Nephron progenitor cell (in vitro differentiated cells): ENCODE results near the gene UBB.
A peak's percentile ranks its signal among the peaks of the same experiment; 100 is the strongest.
"Not testable (repeated sequence)": the region's sequence is repeated elsewhere in the genome, so short reads cannot be mapped to it uniquely, and the experiment has no call there.

Source experiments
- DNase-seq: peaks from one replicate; pipeline ENCODE4 v3.0.0; 2021
- H3K27ac Mint-ChIP-seq: 2 replicates; pipeline ENCODE4 v1.8.0; 2021; ENCODE audit warnings: mild to moderate bottlenecking, moderate library complexity, mixed read lengths
- H3K27me3 Mint-ChIP-seq: 2 replicates; pipeline ENCODE4 v1.8.0; 2021; ENCODE audit warnings: mild to moderate bottlenecking, low read depth, mixed read lengths; ENCODE audit not compliant: poor library complexity
- H3K36me3 Mint-ChIP-seq: 2 replicates; pipeline ENCODE4 v1.8.0; 2021; ENCODE audit warnings: low read depth, mixed read lengths
- H3K4me1 Mint-ChIP-seq: 2 replicates; pipeline ENCODE4 v1.8.0; 2021; ENCODE audit warnings: mixed read lengths
- H3K4me3 Mint-ChIP-seq: 2 replicates; pipeline ENCODE4 v1.8.0; 2021; ENCODE audit warnings: mild to moderate bottlenecking, moderate library complexity, mixed read lengths
- H3K9me3 Mint-ChIP-seq: 2 replicates; pipeline ENCODE4 v1.8.0; 2021; ENCODE audit warnings: mild to moderate bottlenecking, moderate library complexity, mixed read lengths
- TF ChIP-seq, protein P1 (sequence below): fragments of 200-600 bp; sonication (generic); IDR thresholded peaks from 2 replicates; pipeline ENCODE4 v1.5.0; 2021; ENCODE audit warnings: antibody characterized with exemption

Gene UBB

GRCh38 chr17:16378636-16379282, 2.1 kb upstream of the UBB start:
- Mint-ChIP-seq H3K27ac (peak overlapping the region; percentile 25), H3K4me3 (no peak overlapping the region)
- DNase-seq = no peak

DNA sequence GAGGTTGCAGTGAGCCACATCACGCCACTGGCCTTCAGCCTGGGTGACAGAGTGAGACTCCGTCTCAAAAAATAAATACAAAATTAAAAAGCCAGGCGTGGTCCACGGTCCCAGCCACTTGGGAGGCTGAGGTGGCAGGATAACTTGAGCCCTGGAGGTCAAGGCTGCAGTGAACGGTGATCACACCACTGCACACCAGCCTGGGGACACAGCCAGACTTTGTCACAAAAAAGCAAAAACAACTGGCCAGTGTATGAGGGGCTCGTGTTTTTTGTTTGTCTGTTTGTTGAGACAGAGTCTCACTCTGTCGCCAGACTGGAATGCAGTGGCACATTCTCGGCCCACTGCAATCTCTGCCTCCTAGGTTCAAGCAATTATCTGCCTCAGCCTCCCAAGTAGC, 1.2 kb upstream of the UBB start:
- Mint-ChIP-seq H3K9me3 (peaks cover 11% of the 10 kb centered on the region), H3K27me3 (peaks cover 3% of the 10 kb centered on the region), H3K4me1 (peaks cover 42% of the 10 kb centered on the region), H3K4me3 (no peak overlapping the region), H3K36me3 (peaks cover 37% of the 10 kb centered on the region), H3K27ac (no peak overlapping the region)
- DNase-seq = no peak
- TF ChIP-seq, protein P1, sequence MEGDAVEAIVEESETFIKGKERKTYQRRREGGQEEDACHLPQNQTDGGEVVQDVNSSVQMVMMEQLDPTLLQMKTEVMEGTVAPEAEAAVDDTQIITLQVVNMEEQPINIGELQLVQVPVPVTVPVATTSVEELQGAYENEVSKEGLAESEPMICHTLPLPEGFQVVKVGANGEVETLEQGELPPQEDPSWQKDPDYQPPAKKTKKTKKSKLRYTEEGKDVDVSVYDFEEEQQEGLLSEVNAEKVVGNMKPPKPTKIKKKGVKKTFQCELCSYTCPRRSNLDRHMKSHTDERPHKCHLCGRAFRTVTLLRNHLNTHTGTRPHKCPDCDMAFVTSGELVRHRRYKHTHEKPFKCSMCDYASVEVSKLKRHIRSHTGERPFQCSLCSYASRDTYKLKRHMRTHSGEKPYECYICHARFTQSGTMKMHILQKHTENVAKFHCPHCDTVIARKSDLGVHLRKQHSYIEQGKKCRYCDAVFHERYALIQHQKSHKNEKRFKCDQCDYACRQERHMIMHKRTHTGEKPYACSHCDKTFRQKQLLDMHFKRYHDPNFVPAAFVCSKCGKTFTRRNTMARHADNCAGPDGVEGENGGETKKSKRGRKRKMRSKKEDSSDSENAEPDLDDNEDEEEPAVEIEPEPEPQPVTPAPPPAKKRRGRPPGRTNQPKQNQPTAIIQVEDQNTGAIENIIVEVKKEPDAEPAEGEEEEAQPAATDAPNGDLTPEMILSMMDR = no peak

More at GRCh38 chr17:16378636-16379282, 2.1 kb upstream of the UBB start:
- peaks cover 11% of the 10 kb centered on the region for H3K9me3 Mint-ChIP-seq
- TF ChIP-seq, protein P1 = no peak
- H3K36me3 Mint-ChIP-seq = peaks cover 28% of the 10 kb centered on the region
- peaks cover 8% of the 10 kb centered on the region for H3K27me3 Mint-ChIP-seq
- peaks cover 33% of the 10 kb centered on the region for H3K4me1 Mint-ChIP-seq

DNA sequence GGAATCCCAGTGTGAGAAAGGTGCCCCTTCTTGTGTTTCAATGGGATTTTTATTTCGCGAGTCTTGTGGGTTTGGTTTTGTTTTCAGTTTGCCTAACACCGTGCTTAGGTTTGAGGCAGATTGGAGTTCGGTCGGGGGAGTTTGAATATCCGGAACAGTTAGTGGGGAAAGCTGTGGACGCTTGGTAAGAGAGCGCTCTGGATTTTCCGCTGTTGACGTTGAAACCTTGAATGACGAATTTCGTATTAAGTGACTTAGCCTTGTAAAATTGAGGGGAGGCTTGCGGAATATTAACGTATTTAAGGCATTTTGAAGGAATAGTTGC, 567 bp downstream of the UBB start:
- Mint-ChIP-seq H3K27me3 (peaks cover 3% of the 10 kb centered on the region), H3K4me3 (peak overlapping the region; percentile 97), H3K4me1 (peaks cover 43% of the 10 kb centered on the region), H3K9me3 (peaks cover 11% of the 10 kb centered on the region), H3K36me3 (peaks cover 37% of the 10 kb centered on the region), H3K27ac (peak overlapping the region; percentile 100)
- no peak for DNase-seq
- TF ChIP-seq, protein P1 = no peak

GRCh38 chr17:16383216-16383615, 2.3 kb downstream of the UBB start:
- peaks cover 3% of the 10 kb centered on the region for H3K27me3 Mint-ChIP-seq
- DNase-seq = no peak
- H3K36me3 Mint-ChIP-seq = peaks cover 37% of the 10 kb centered on the region
- H3K4me3 Mint-ChIP-seq = peak overlapping the region; percentile 97
- H3K9me3 Mint-ChIP-seq = peaks cover 11% of the 10 kb centered on the region
- peak overlapping the region; percentile 32 for H3K27ac Mint-ChIP-seq
- H3K4me1 Mint-ChIP-seq = peaks cover 54% of the 10 kb centered on the region
- TF ChIP-seq, protein P1 = no peak

DNA sequence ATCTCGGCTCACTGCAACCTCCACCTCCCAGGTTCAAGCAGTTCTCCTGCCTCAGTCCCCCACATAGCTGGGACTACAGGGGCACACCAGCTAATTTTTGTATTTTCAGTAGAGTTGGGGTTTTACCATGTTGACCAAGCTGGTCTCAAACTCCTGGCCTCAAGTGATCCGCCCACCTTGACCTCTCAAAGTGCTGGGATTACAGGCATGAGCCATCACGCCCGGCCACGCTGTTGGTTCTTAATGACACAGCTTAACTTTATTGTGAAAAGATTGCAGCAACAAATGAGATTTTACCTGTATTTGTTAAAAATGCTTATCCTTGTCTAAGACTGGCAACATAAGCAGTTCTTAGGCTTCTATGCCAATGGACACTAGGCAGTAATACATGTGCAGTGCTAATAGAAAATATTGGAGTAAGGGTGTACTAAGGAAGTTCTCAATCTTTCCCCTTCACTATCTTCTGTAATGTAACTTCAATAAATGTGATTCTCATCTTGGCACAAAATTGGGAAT, 2.9 kb downstream of the UBB start:
- Mint-ChIP-seq H3K36me3 (peaks cover 37% of the 10 kb centered on the region), H3K9me3 (peaks cover 11% of the 10 kb centered on the region), H3K27ac (peak overlapping the region; percentile 32), H3K4me1 (peaks cover 54% of the 10 kb centered on the region), H3K27me3 (peaks cover 3% of the 10 kb centered on the region), H3K4me3 (peak overlapping the region; percentile 97)
- DNase-seq = no peak
- TF ChIP-seq, protein P1 = no peak

GRCh38 chr17:16384557-16384956, 3.7 kb downstream of the UBB start:
- no peak for DNase-seq
- Mint-ChIP-seq H3K36me3 (peaks cover 41% of the 10 kb centered on the region), H3K4me1 (peaks cover 54% of the 10 kb centered on the region), H3K27me3 (peaks cover 2% of the 10 kb centered on the region), H3K9me3 (peaks cover 7% of the 10 kb centered on the region), H3K27ac (peak overlapping the region; percentile 46), H3K4me3 (peak overlapping the region; percentile 52)
- TF ChIP-seq, protein P1 = no peak

GRCh38 chr17:16386126-16386507, 5.2 kb downstream of the UBB start:
- H3K4me1 Mint-ChIP-seq = peaks cover 47% of the 10 kb centered on the region
- not testable (repeated sequence) for DNase-seq, H3K9me3 Mint-ChIP-seq, H3K27me3 Mint-ChIP-seq
- peak overlapping the region; percentile 86 for H3K4me3 Mint-ChIP-seq
- H3K27ac Mint-ChIP-seq = peak overlapping the region; percentile 95
- peaks cover 45% of the 10 kb centered on the region for H3K36me3 Mint-ChIP-seq
